Mesenchymal stem cell (in vitro differentiated cells and primary cell): ENCODE data around the gene EEF2K.

Experiments used
- DNase-seq: peaks from one replicate; pipeline ENCODE4 v3.0.0-alpha.2; 2013
- H2AFZ ChIP-seq: one replicate; pipeline ENCODE4 v1.6.1; 2013; ENCODE audit warnings: low read depth, mild to moderate bottlenecking, control low read depth, inconsistent platforms, low read length, moderate library complexity
- H2AK5ac ChIP-seq: 2 replicates; pipeline ENCODE4 v1.6.1; 2013; ENCODE audit warnings: low read length, moderate library complexity, mild to moderate bottlenecking, inconsistent platforms; ENCODE audit not compliant: severe bottlenecking
- H2BK120ac ChIP-seq: one replicate; pipeline ENCODE4 v1.6.1; 2013; ENCODE audit warnings: low read depth, mild to moderate bottlenecking, inconsistent platforms, low read length, moderate library complexity
- H2BK12ac ChIP-seq, 2 experiments: one replicate each; pipeline ENCODE4 v1.6.1; 2013; ENCODE audit warnings: inconsistent platforms in 2 of 2, low read length in 2 of 2, mild to moderate bottlenecking in 2 of 2, moderate library complexity in 2 of 2, control low read depth in 1 of 2
- H2BK15ac ChIP-seq: one replicate; pipeline ENCODE4 v1.6.1; 2013; ENCODE audit warnings: mild to moderate bottlenecking, low read depth, inconsistent platforms; ENCODE audit not compliant: poor library complexity, severe bottlenecking
- H2BK5ac ChIP-seq: 2 replicates; pipeline ENCODE4 v1.6.1; 2013; ENCODE audit warnings: low read depth, mild to moderate bottlenecking, low read length, control low read depth, inconsistent platforms; ENCODE audit not compliant: poor library complexity, severe bottlenecking
- H3K14ac ChIP-seq, 2 experiments: one replicate each; pipeline ENCODE4 v1.6.1; 2013; ENCODE audit warnings: inconsistent platforms in 2 of 2, low read length in 2 of 2, control low read depth in 1 of 2, mild to moderate bottlenecking in 1 of 2, moderate library complexity in 1 of 2
- H3K18ac ChIP-seq, 2 experiments: one replicate each; pipeline ENCODE4 v1.6.1; 2013; ENCODE audit warnings: inconsistent platforms in 2 of 2, low read length in 2 of 2, control low read depth in 1 of 2, low read depth in 1 of 2, mild to moderate bottlenecking in 1 of 2
- H3K23ac ChIP-seq, 2 experiments: one replicate each; pipeline ENCODE4 v1.6.1; 2013; ENCODE audit warnings: inconsistent platforms in 2 of 2, low read length in 2 of 2, mild to moderate bottlenecking in 2 of 2, moderate library complexity in 2 of 2, control low read depth in 1 of 2
- H3K27ac ChIP-seq: 2 replicates; pipeline ENCODE4 v1.5.1; 2013; ENCODE audit warnings: mild to moderate bottlenecking, moderate library complexity, low read length, control low read depth, inconsistent platforms; ENCODE audit not compliant: poor library complexity, severe bottlenecking
- H3K27me3 ChIP-seq, 2 experiments: 2 replicates each; pipeline versions ENCODE4 v1.6.1 to v1.7.0; 2013; ENCODE audit warnings: low read length in 2 of 2, mild to moderate bottlenecking in 2 of 2, moderate library complexity in 2 of 2, control low read depth in 1 of 2, inconsistent platforms in 1 of 2; ENCODE audit not compliant: control insufficient read depth in 1 of 2, insufficient read depth in 1 of 2
- H3K36me3 ChIP-seq, 2 experiments: 2 replicates each; pipeline versions ENCODE4 v1.6.1 to v1.7.0; 2013; ENCODE audit warnings: low read length in 2 of 2, control low read depth in 1 of 2, inconsistent platforms in 1 of 2, low read depth in 1 of 2, mild to moderate bottlenecking in 1 of 2; ENCODE audit not compliant: insufficient read depth in 2 of 2, control insufficient read depth in 1 of 2
- H3K4ac ChIP-seq, 2 experiments: one replicate each; pipeline ENCODE4 v1.6.1; 2013; ENCODE audit warnings: inconsistent platforms in 2 of 2, low read length in 2 of 2, mild to moderate bottlenecking in 2 of 2, moderate library complexity in 2 of 2, control low read depth in 1 of 2, low read depth in 1 of 2
- H3K4me1 ChIP-seq: 2 replicates; pipeline ENCODE4 v1.6.1; 2013; ENCODE audit warnings: low read depth, low read length, control low read depth; ENCODE audit not compliant: control insufficient read depth, insufficient read depth
- H3K4me2 ChIP-seq: 2 replicates; pipeline ENCODE4 v1.6.1; 2013; ENCODE audit warnings: low read length, mild to moderate bottlenecking, inconsistent platforms; ENCODE audit not compliant: poor library complexity, severe bottlenecking
- H3K4me3 ChIP-seq, 2 experiments: 2 replicates each; pipeline versions ENCODE4 v1.5.1 to v1.7.0; 2013; ENCODE audit warnings: low read length in 2 of 2, mild to moderate bottlenecking in 2 of 2, control low read depth in 1 of 2, low read depth in 1 of 2; ENCODE audit not compliant: insufficient read depth in 1 of 2
- H3K79me1 ChIP-seq: replicated peaks from 2 replicates; pipeline ENCODE4 v1.6.1; 2013; ENCODE audit warnings: mild to moderate bottlenecking, control low read depth, low read length, inconsistent platforms; ENCODE audit not compliant: poor library complexity, severe bottlenecking
- H3K9ac ChIP-seq: 2 replicates; pipeline ENCODE4 v1.7.0; 2013; ENCODE audit warnings: mild to moderate bottlenecking, low read length, moderate library complexity
- H3K9me3 ChIP-seq: 2 replicates; pipeline ENCODE4 v1.7.0; 2013; ENCODE audit warnings: mild to moderate bottlenecking, low read length; ENCODE audit not compliant: control insufficient read depth
- H4K8ac ChIP-seq: one replicate; pipeline ENCODE4 v1.6.1; 2013; ENCODE audit warnings: inconsistent platforms, mild to moderate bottlenecking, low read length, moderate library complexity
- H4K91ac ChIP-seq: one replicate; pipeline ENCODE4 v1.6.1; 2013; ENCODE audit warnings: mild to moderate bottlenecking, low read length, inconsistent platforms
- WGBS: methylation state at CpG from one replicate; pipeline ENCODE4 v1.1.7; 2013; ENCODE audit warnings: mixed read lengths; 5-methylcytosine and 5-hydroxymethylcytosine counted together

EEF2K gene

DNA sequence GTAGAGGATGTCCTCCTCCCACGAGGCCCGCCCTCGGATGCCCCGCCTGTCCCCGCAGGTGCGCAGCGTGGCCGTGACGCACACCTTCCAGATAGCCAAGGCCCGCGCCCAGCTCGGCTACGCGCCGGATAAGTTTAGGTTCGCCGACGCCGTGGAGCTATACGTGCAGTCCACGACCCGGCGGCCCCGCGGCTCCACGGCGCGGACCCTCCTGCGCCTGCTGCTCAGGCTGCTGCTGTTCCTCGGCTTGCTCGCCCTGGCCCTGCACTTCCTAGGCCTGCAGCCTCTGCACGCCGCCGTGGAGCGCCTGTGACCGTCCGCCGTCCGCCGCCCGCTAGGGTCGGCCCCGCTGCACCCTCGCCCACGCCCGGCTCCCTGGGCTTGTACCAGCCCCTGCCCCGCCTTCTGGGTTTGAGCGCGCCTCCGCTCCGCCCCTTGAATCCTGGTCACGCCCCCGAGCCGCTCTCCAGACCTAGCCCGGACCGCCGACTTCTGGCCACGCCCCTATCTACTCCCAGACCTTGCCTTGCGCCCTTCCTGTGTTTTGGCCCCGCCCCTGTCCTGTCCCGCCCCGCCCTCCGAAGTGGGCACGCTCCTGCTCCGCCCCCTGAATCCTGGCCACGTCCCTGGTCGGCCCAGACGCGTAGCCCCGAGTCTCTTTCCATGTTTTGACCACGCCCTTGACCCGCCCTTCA is 15.8 kb upstream of the EEF2K start:
- Histone ChIP-seq H2BK5ac (peak overlapping the region; percentile 75), H4K8ac (peak overlapping the region; percentile 5), H3K79me1 (no peaks in the 10 kb centered on the region), H3K4me2 (peak overlapping the region; percentile 96), H2BK120ac (no peak overlapping the region), H3K9me3 (no peaks in the 10 kb centered on the region), H2BK15ac (peak overlapping the region; percentile 37), H3K18ac (peak overlapping the region; percentile 70 to 94), H2BK12ac (peak overlapping the region in 1 of 2 experiments; percentile 64), H3K27me3 (no peaks in the 10 kb centered on the region), H3K4me1 (peaks cover 14% of the 10 kb centered on the region), H3K23ac (peak overlapping the region in 1 of 2 experiments; percentile 40), H4K91ac (peak overlapping the region; percentile 83), H2AFZ (peak overlapping the region; percentile 97), H3K36me3 (no peaks in the 10 kb centered on the region), H2AK5ac (no peak overlapping the region), H3K14ac (peak overlapping the region in 1 of 2 experiments; percentile 84), H3K4me3 (peak overlapping the region; percentile 82 to 91), H3K27ac (no peak overlapping the region), H3K4ac (peak overlapping the region; percentile 21 to 71), H3K9ac (peak overlapping the region; percentile 76)
- peak; percentile 38 for DNase-seq
- under 1% methylated on average over 72 of the region's 72 CpGs for WGBS

DNA sequence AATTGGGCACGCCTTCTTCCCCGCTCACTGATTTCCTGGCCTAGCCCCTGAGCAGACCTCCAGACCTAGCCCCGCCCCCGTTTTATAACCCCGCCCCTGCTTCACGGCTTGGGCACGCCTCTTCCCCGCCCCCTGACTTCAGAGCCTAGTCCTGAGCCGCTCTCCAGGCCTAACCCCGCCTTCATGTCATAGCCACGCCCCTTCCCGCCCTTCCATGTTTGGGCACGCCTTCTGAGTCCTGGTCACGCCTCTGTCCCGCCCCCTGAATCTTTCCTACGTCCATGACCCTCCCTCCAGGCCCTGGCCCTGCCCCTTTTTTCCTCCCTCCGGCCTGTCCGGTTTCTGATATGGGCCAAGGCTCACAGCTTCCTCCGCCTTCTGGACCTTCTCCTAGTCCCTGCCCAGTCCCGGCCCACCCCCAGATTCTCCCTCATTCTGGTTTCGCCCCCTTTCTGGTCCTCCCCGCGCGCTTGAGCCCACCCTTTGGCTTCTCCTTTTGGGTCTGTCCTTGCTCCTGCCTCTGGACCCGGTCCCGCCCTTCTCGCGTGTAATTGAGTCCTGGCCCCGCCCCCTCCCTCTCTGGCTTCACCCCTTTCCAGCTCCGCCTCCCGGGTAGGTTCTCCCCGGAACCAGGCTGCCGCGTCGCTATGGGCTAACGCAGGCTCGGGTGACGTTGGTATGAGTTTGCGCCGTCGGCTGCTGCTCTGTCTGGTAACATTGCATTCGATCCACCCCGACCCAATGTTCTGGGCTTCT is 15.1 kb upstream of the EEF2K start:
- Histone ChIP-seq H2BK120ac (peak overlapping the region; percentile 77), H3K4ac (no peak overlapping the region), H3K27me3 (no peaks in the 10 kb centered on the region), H3K9me3 (no peaks in the 10 kb centered on the region), H3K27ac (peak overlapping the region; percentile 92), H2BK12ac (no peak overlapping the region), H3K4me2 (peak overlapping the region; percentile 96), H3K36me3 (no peaks in the 10 kb centered on the region), H3K4me1 (peaks cover 14% of the 10 kb centered on the region), H3K9ac (peak overlapping the region; percentile 94), H2AK5ac (no peak overlapping the region), H4K8ac (peak overlapping the region; percentile 52), H2BK5ac (peak overlapping the region; percentile 91), H4K91ac (peak overlapping the region; percentile 90), H2AFZ (no peak overlapping the region), H3K79me1 (no peaks in the 10 kb centered on the region), H3K14ac (no peak overlapping the region), H3K4me3 (peak overlapping the region; percentile 62 to 74), H3K18ac (peak overlapping the region; percentile 52 to 89), H2BK15ac (peak overlapping the region; percentile 94), H3K23ac (no peak overlapping the region)
- under 1% methylated on average over 41 of the region's 43 CpGs for WGBS
- DNase-seq: peak; percentile 99

DNA sequence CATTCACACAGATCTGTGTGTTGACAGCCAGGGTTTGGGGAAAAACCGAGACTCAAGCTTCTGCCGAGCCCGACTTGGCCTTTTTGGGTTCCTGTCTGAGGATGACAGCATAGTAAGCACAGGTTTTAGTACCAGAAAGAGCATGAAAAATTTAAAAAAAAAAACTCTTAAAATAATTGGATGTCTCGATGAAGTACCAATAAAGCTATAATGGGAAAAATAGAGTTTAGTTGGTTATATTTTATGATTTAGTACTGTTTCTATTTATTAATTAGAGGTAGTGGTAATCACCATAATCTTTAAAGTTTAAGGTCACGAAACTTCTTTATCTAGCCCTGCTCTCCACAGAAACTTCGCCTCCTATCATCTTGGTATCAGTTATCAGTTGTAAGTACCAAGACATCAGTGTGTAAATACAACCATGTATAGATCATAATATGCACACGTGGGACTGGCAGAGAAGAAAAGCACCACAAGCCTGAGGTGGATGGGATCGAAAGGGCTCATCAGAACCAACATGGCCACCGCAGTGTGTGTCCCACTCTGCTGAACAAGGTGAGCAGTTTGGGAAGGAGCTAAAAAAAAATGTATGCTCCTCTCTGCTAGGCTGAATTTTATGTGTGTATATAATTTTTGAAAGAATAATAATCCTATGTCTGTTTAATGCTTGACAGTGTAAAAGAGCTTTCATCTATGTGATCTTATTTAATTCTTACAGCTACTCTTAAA is 14.4 kb upstream of the EEF2K start:
- DNase-seq: no peak
- peak overlapping the region; percentile 94 for H3K9ac ChIP-seq
- peak overlapping the region; percentile 48 to 74 for H3K4me3 ChIP-seq
- peak overlapping the region; percentile 96 for H3K4me2 ChIP-seq
- H3K27ac ChIP-seq: peak overlapping the region; percentile 92
- no peak overlapping the region for H3K14ac ChIP-seq
- H3K27me3 ChIP-seq: no peaks in the 10 kb centered on the region
- peak overlapping the region; percentile 79 for H2BK5ac ChIP-seq
- WGBS: 35% methylated on average over 6 of the region's 9 CpGs
- H3K9me3 ChIP-seq: no peaks in the 10 kb centered on the region
- no peak overlapping the region for H2AFZ ChIP-seq
- peak overlapping the region; percentile 52 to 89 for H3K18ac ChIP-seq
- H3K36me3 ChIP-seq: no peaks in the 10 kb centered on the region
- H4K8ac ChIP-seq: peak overlapping the region; percentile 43
- H4K91ac ChIP-seq: no peak overlapping the region
- H3K79me1 ChIP-seq: no peaks in the 10 kb centered on the region
- H3K23ac ChIP-seq: no peak overlapping the region
- H3K4ac ChIP-seq: no peak overlapping the region
- H3K4me1 ChIP-seq: peaks cover 14% of the 10 kb centered on the region
- no peak overlapping the region for H2BK12ac ChIP-seq
- no peak overlapping the region for H2BK120ac ChIP-seq
- H2AK5ac ChIP-seq: no peak overlapping the region
- no peak overlapping the region for H2BK15ac ChIP-seq
